Transverse colon (tissue), 4 donors: ENCODE measurements around the gene CSNK1D. TPM values are rescaled to one million over a fixed set of nuclear protein-coding genes. Genes with fewer than 3 reads are reported as not detected.

Experiments
- DNase-seq: peaks from one replicate; pipeline ENCODE4 v3.0.0-alpha.2; 2019
- H3K27ac ChIP-seq, 4 donors: fragments of 200-600 bp; sonication (generic); 2 replicates each; pipeline ENCODE4 v1.5.1; 2016 to 2018; ENCODE audit warnings: inconsistent platforms in 4 of 4
- H3K27me3 ChIP-seq: fragments of 200-600 bp; sonication (generic); 2 replicates; pipeline ENCODE4 v1.5.1; 2017; ENCODE audit warnings: inconsistent platforms
- H3K36me3 ChIP-seq, 4 donors: fragments of 200-600 bp; sonication (generic); 2 replicates each; pipeline ENCODE4 v1.5.1; 2017 to 2019; ENCODE audit warnings: inconsistent platforms in 4 of 4
- H3K4me1 ChIP-seq, 4 donors: fragments of 200-600 bp; sonication (generic); 2 replicates each; pipeline ENCODE4 v1.5.1; 2017 to 2020; ENCODE audit warnings: inconsistent platforms in 4 of 4
- H3K4me3 ChIP-seq, 4 donors: fragments of 200-600 bp; sonication (generic); 1 replicate in 1 of 4; 2 replicates in 3 of 4; pipeline versions ENCODE4 v1.5.1 to v1.6.1; 2017 to 2019; ENCODE audit warnings: inconsistent platforms in 4 of 4
- H3K9me3 ChIP-seq, 2 donors: fragments of 200-600 bp; sonication (generic); 2 replicates each; pipeline ENCODE4 v1.5.1; 2017 to 2019; ENCODE audit warnings: inconsistent platforms in 2 of 2
- EP300 ChIP-seq: sonication (generic); formaldehyde crosslinking; IDR thresholded peaks from one replicate; pipeline ENCODE4 v1.6.1; 2017; ENCODE audit warnings: antibody characterized with exemption, low read depth
- POLR2A ChIP-seq: fragments of 450-650 bp; IDR thresholded peaks from one replicate; pipeline ENCODE4 v1.6.1; 2016; ENCODE audit warnings: antibody characterized with exemption, mild to moderate bottlenecking, moderate library complexity
- POLR2AphosphoS5 ChIP-seq, 3 donors: sonication (generic); formaldehyde crosslinking; IDR thresholded peaks; one replicate each; pipeline ENCODE4 v1.6.1; 2016; ENCODE audit warnings: antibody characterized with exemption in 3 of 3
- WGBS, 2 donors: methylation state at CpG; one replicate each; pipeline ENCODE4 v1.1.5; 2018; ENCODE audit warnings: low coverage in 1 of 2; 5-methylcytosine and 5-hydroxymethylcytosine counted together
- in situ Hi-C, 4 donors: fragments of 200-750 bp; cut with MboI; loops; one replicate each; pipeline versions ENCODE4 v1.15.0 to v1.15.1; 2017; ENCODE audit warnings: low sequenced_read_pairs in 3 of 4, low pct_ligation_motif_present in 1 of 4, low pct_unique_long_range_greater_than_20kb in 1 of 4
- intact Hi-C: fragments of 100-400 bp; cut with DNase I; formaldehyde crosslinking; loops from one replicate; pipeline ENCODE4 v1.15.1; 2023; ENCODE audit warnings: low total_unique reads
- total RNA-seq, 4 donors: library from RNA; depleted of rRNA; stranded (reverse); fragments of >200 nt; gene quantifications; one replicate each; pipeline ENCODE4 v1.1.0, GENCODE V29; 2016
- TF ChIP-seq, protein P1 (sequence below), 5 experiments: fragments of 200-600 bp in 3 of 5; fragments of 450-650 bp in 2 of 5; sonication (generic) in 3 of 5; IDR thresholded peaks; 1 replicate in 2 of 5; 2 replicates in 3 of 5; pipeline ENCODE4 v1.5.1; 2016 to 2017; ENCODE audit warnings: antibody characterized with exemption in 5 of 5, inconsistent platforms in 3 of 5, mild to moderate bottlenecking in 2 of 5, moderate library complexity in 1 of 5

The CSNK1D gene
- total RNA-seq, 4 donors from 2014 or later, result 86.0 to 230 (median 148) TPM

GRCh38 chr17:82223517-82223916, 50.0 kb downstream of the CSNK1D start:
- TF ChIP-seq POLR2AphosphoS5 (IDR thresholded peaks at IDR 0.05) (no peak), EP300 (no peak), POLR2A (no peak)
- TF ChIP-seq, protein P1, sequence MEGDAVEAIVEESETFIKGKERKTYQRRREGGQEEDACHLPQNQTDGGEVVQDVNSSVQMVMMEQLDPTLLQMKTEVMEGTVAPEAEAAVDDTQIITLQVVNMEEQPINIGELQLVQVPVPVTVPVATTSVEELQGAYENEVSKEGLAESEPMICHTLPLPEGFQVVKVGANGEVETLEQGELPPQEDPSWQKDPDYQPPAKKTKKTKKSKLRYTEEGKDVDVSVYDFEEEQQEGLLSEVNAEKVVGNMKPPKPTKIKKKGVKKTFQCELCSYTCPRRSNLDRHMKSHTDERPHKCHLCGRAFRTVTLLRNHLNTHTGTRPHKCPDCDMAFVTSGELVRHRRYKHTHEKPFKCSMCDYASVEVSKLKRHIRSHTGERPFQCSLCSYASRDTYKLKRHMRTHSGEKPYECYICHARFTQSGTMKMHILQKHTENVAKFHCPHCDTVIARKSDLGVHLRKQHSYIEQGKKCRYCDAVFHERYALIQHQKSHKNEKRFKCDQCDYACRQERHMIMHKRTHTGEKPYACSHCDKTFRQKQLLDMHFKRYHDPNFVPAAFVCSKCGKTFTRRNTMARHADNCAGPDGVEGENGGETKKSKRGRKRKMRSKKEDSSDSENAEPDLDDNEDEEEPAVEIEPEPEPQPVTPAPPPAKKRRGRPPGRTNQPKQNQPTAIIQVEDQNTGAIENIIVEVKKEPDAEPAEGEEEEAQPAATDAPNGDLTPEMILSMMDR (IDR thresholded peaks at IDR 0.05), result no peak
- intact Hi-C loops (no loop called here), in situ Hi-C loops (no loop called here)
- no peak overlapping the region for H3K4me3 ChIP-seq
- WGBS, 2 donors, result 61 to 79% methylated on average over 4 to 5 of the region's 5 CpGs
- peaks cover 0 to 8% (median 6%) of the 10 kb centered on the region in 4 donors for H3K4me1 ChIP-seq
- no peaks in the 10 kb centered on the region for H3K9me3 ChIP-seq
- no peak overlapping the region for H3K27ac ChIP-seq
- H3K36me3 ChIP-seq, result no peaks in the 10 kb centered on the region
- no peaks in the 10 kb centered on the region for H3K27me3 ChIP-seq
- DNase-seq, result no peak

DNA sequence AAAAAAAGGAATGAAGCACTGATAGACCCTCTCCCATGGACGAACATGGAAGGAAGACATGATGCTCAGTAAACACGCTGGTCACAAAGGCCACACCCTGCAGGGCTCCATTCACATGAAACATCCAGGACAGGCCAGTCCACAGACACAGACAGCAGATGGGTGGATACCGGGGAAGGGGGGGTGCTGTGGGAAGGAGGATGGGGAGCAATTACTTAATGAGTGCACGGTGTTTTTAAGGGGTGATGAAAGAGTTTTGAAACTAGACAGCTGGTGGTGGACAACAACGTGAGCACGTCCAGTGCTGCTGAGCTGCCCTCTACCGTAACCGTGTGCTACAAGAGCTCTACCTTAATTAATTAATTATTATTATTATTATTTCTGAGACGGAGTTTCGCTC, 50.7 kb downstream of the CSNK1D start:
- 59 to 80% methylated on average over 6 to 10 of the region's 10 CpGs for WGBS, 2 donors
- intact Hi-C loops (no loop called here), in situ Hi-C loops (no loop called here)

GRCh38 chr17:82221341-82221902, 52.1 kb downstream of the CSNK1D start:
- Histone ChIP-seq H3K9me3 (no peaks in the 10 kb centered on the region), H3K27ac (no peak overlapping the region), H3K4me3 (no peak overlapping the region), H3K36me3 (no peaks in the 10 kb centered on the region), H3K4me1 (peaks cover 12 to 13% (median 13%) of the 10 kb centered on the region in 4 donors), H3K27me3 (no peaks in the 10 kb centered on the region)
- DNase-seq, result no peak
- intact Hi-C loops (no loop called here), in situ Hi-C loops (no loop called here)
- TF ChIP-seq POLR2AphosphoS5 (IDR thresholded peaks at IDR 0.05), result no peak
- no peak for TF ChIP-seq EP300
- no peak for TF ChIP-seq POLR2A
- TF ChIP-seq, protein P1 (IDR thresholded peaks at IDR 0.05), result no peak
- WGBS, 2 donors, result 63 to 70% methylated on average over 5 to 10 of the region's 10 CpGs

More for the DNA sequence above, 50.7 kb downstream of the CSNK1D start:
- Histone ChIP-seq H3K4me1 (peaks cover 0 to 2% (median 1%) of the 10 kb centered on the region in 4 donors), H3K36me3 (no peaks in the 10 kb centered on the region), H3K27ac (no peak overlapping the region), H3K9me3 (no peaks in the 10 kb centered on the region), H3K27me3 (no peaks in the 10 kb centered on the region), H3K4me3 (no peak overlapping the region)
- no peak for DNase-seq
- TF ChIP-seq POLR2A (no peak), POLR2AphosphoS5 (IDR thresholded peaks at IDR 0.05) (no peak), EP300 (no peak)
- TF ChIP-seq, protein P1 (IDR thresholded peaks at IDR 0.05), result no peak

- Histone ChIP-seq H3K27ac (no peak overlapping the region), H3K27me3 (no peaks in the 10 kb centered on the region), H3K4me1 (peaks cover 20 to 26% (median 22%) of the 10 kb centered on the region in 4 donors), H3K9me3 (no peaks in the 10 kb centered on the region), H3K4me3 (no peak overlapping the region), H3K36me3 (no peaks in the 10 kb centered on the region)
- DNase-seq, result no peak
- no peak for TF ChIP-seq POLR2AphosphoS5 (IDR thresholded peaks at IDR 0.05)
- TF ChIP-seq EP300, result no peak
- TF ChIP-seq, protein P1 (IDR thresholded peaks at IDR 0.05), result no peak
- no peak for TF ChIP-seq POLR2A
- intact Hi-C loops (no loop called here), in situ Hi-C loops (no loop called here)
- 83 to 100% methylated on average over 1 to 10 of the region's 11 CpGs for WGBS, 2 donors
Observed at GRCh38 chr17:82219753-82220709, 53.5 kb downstream of the CSNK1D start.
